ENCODE measurements around the gene PRKAR2A. TPM values are rescaled to one million over a fixed set of nuclear protein-coding genes. Genes with fewer than 3 reads are reported as not detected.
A peak's percentile ranks its signal among the peaks of the same experiment; 100 is the strongest.

PRKAR2A gene
- polyA plus RNA-seq, 3 donors = 7.5 to 13.0 (median 12.3) TPM

GRCh38 chr3:48894516-48894915 is 46.8 kb upstream of the PRKAR2A start:
- no peaks in the 10 kb centered on the region for H3K9me3 ChIP-seq (replicated peaks in 1 of 2; ENCODE audit: control insufficient read depth in 1 of 2, insufficient read depth in 1 of 2, low read length in 2 of 2)
- Mint-ChIP-seq H3K36me3 (peaks cover 17 to 36% of the 10 kb centered on the region in 2 donors), H3K27me3 (ENCODE audit: low read depth in 3 of 3) (peaks cover 0 to 1% (median 0%) of the 10 kb centered on the region in 3 donors), H3K9me3 (peaks cover 0 to 2% (median 0%) of the 10 kb centered on the region in 7 donors), H3K27ac (peak overlapping the region in 1 of 7 donors; percentile 74), H3K4me1 (peaks cover 36% of the 10 kb centered on the region), H3K4me3 (no peak overlapping the region)
- 100% methylated on average over 5 of the region's 6 CpGs for WGBS (ENCODE audit: insufficient coverage)
- H3K4me1 ChIP-seq (ENCODE audit: control insufficient read depth in 1 of 2, insufficient read depth in 2 of 2, low read length in 2 of 2) = peaks cover 30 to 38% of the 10 kb centered on the region in 2 donors
- H2AFZ ChIP-seq (ENCODE audit: insufficient read depth, low read depth, low read length, poor library complexity, severe bottlenecking) = no peak overlapping the region
- no peak overlapping the region for H3K4me3 ChIP-seq (replicated peaks in 1 of 3; ENCODE audit: low read depth in 2 of 3, low read length in 3 of 3)
- no peak overlapping the region for H3K9ac ChIP-seq (ENCODE audit: insufficient read depth, low read length, poor library complexity, severe bottlenecking)
- DNase-seq = no peak
- TF ChIP-seq CTCF (IDR thresholded peaks at IDR 0.05) = no peak
- peaks cover 45% of the 10 kb centered on the region for H3K79me2 ChIP-seq (ENCODE audit: insufficient read depth, low read length)
- intact Hi-C loops (cut with micrococcal nuclease) = no loop called here
- peaks cover 4% of the 10 kb centered on the region for H4K20me1 ChIP-seq (ENCODE audit: insufficient read depth, low read length)
- peaks cover 17 to 27% of the 10 kb centered on the region in 2 donors for H3K36me3 ChIP-seq (replicated peaks in 1 of 2; ENCODE audit: control insufficient read depth in 1 of 2, insufficient read depth in 2 of 2, low read length in 2 of 2)
- H3K4me2 ChIP-seq (replicated peaks; ENCODE audit: extremely low read depth, low read length, poor library complexity, severe bottlenecking) = no peak overlapping the region
- no peaks in the 10 kb centered on the region for H3K27me3 ChIP-seq (ENCODE audit: control insufficient read depth in 2 of 2, insufficient read depth in 2 of 2, low read length in 2 of 2)
- no peak overlapping the region for H3K27ac ChIP-seq (ENCODE audit: low read depth in 1 of 2, low read length in 2 of 2)

- Histone ChIP-seq H3K27ac (ENCODE audit: low read depth in 1 of 2, low read length in 2 of 2) (no peak overlapping the region), H4K20me1 (ENCODE audit: insufficient read depth, low read length) (peaks cover 12% of the 10 kb centered on the region), H3K9ac (ENCODE audit: insufficient read depth, low read length, poor library complexity, severe bottlenecking) (no peak overlapping the region), H3K27me3 (ENCODE audit: control insufficient read depth in 2 of 2, insufficient read depth in 2 of 2, low read length in 2 of 2) (no peaks in the 10 kb centered on the region), H3K4me3 (replicated peaks in 1 of 3; ENCODE audit: low read depth in 2 of 3, low read length in 3 of 3) (no peak overlapping the region), H3K9me3 (replicated peaks in 1 of 2; ENCODE audit: control insufficient read depth in 1 of 2, insufficient read depth in 1 of 2, low read length in 2 of 2) (no peaks in the 10 kb centered on the region), H3K4me1 (ENCODE audit: control insufficient read depth in 1 of 2, insufficient read depth in 2 of 2, low read length in 2 of 2) (peaks cover 6 to 9% of the 10 kb centered on the region in 2 donors), H3K79me2 (ENCODE audit: insufficient read depth, low read length) (peaks cover 32% of the 10 kb centered on the region), H2AFZ (ENCODE audit: insufficient read depth, low read depth, low read length, poor library complexity, severe bottlenecking) (no peak overlapping the region), H3K4me2 (replicated peaks; ENCODE audit: extremely low read depth, low read length, poor library complexity, severe bottlenecking) (no peak overlapping the region), H3K36me3 (replicated peaks in 1 of 2; ENCODE audit: control insufficient read depth in 1 of 2, insufficient read depth in 2 of 2, low read length in 2 of 2) (peaks cover 26 to 41% of the 10 kb centered on the region in 2 donors)
- H3K4me3 Mint-ChIP-seq = no peak overlapping the region
- no peaks in the 10 kb centered on the region for H3K9me3 Mint-ChIP-seq
- peak overlapping the region in 1 of 7 donors; percentile 77 for H3K27ac Mint-ChIP-seq
- peaks cover 27 to 55% of the 10 kb centered on the region in 2 donors for H3K36me3 Mint-ChIP-seq
- intact Hi-C loops (cut with micrococcal nuclease) = no loop called here
- no peak for TF ChIP-seq CTCF (IDR thresholded peaks at IDR 0.05)
- no peak for DNase-seq
- H3K27me3 Mint-ChIP-seq (ENCODE audit: low read depth in 3 of 3) = peaks cover 0 to 1% (median 0%) of the 10 kb centered on the region in 3 donors
- peaks cover 13% of the 10 kb centered on the region for H3K4me1 Mint-ChIP-seq
- WGBS (ENCODE audit: insufficient coverage) = 100% methylated on average over 5 of the region's 8 CpGs
Measured at GRCh38 chr3:48891606-48892005, 43.9 kb upstream of the PRKAR2A start.
